ENCODE results near the gene PTPRC. TPM values are rescaled to one million over a fixed set of nuclear protein-coding genes. Genes with fewer than 3 reads are reported as not detected.

PTPRC gene
- total RNA-seq, 2 donors from 2014 or later = 3.3 to 9.9 TPM

- ATAC-seq (no peak), DNase-seq (no peak)
- H3K27me3 ChIP-seq = no peaks in the 10 kb centered on the region
- no peaks in the 10 kb centered on the region for H3K36me3 ChIP-seq (replicated peaks in 1 of 2; ENCODE audit: insufficient read depth in 1 of 2, low read depth in 2 of 2)
- no peak overlapping the region for H3K27ac ChIP-seq
- H3K4me3 ChIP-seq = no peak overlapping the region
- WGBS, 2 donors = 86 to 92% methylated on average over 4 of the region's 4 CpGs
- H3K9me3 ChIP-seq = no peaks in the 10 kb centered on the region
- TF ChIP-seq CTCF (IDR thresholded peaks at IDR 0.05) = no peak
- TF ChIP-seq POLR2A (IDR thresholded peaks at IDR 0.05) = no peak
- intact Hi-C loops (cut with DNase I) = no loop called here
- H3K4me1 ChIP-seq = peaks cover 9% of the 10 kb centered on the region
Measured at GRCh38 chr1:198701766-198702539, 63.1 kb downstream of the PTPRC start.

- WGBS, 2 donors = 92 to 96% methylated on average over 5 of the region's 5 CpGs
- Histone ChIP-seq H3K27ac (no peak overlapping the region), H3K4me3 (no peak overlapping the region), H3K36me3 (replicated peaks in 1 of 2; ENCODE audit: insufficient read depth in 1 of 2, low read depth in 2 of 2) (no peaks in the 10 kb centered on the region), H3K9me3 (no peaks in the 10 kb centered on the region), H3K4me1 (no peaks in the 10 kb centered on the region), H3K27me3 (no peaks in the 10 kb centered on the region)
- TF ChIP-seq POLR2A (IDR thresholded peaks at IDR 0.05) = no peak
- no peak for TF ChIP-seq CTCF (IDR thresholded peaks at IDR 0.05)
- ATAC-seq = no peak
- intact Hi-C loops (cut with DNase I) = no loop called here
- no peak for DNase-seq
Measured at GRCh38 chr1:198708761-198709525, 70.1 kb downstream of the PTPRC start.

- H3K4me1 ChIP-seq = no peaks in the 10 kb centered on the region
- no peaks in the 10 kb centered on the region for H3K9me3 ChIP-seq
- no peaks in the 10 kb centered on the region for H3K36me3 ChIP-seq (replicated peaks in 1 of 2; ENCODE audit: insufficient read depth in 1 of 2, low read depth in 2 of 2)
- intact Hi-C loops (cut with DNase I) = no loop called here
- H3K4me3 ChIP-seq = no peak overlapping the region
- TF ChIP-seq POLR2A (IDR thresholded peaks at IDR 0.05) (no peak), CTCF (IDR thresholded peaks at IDR 0.05) (no peak)
- DNase-seq (no peak), ATAC-seq (no peak)
- H3K27ac ChIP-seq = no peak overlapping the region
- WGBS, 2 donors = 89 to 97% methylated on average over 1 of the region's 1 CpG
- no peaks in the 10 kb centered on the region for H3K27me3 ChIP-seq
Measured at GRCh38 chr1:198711837-198712236, 73.0 kb downstream of the PTPRC start.

GRCh38 chr1:198713081-198713480, 74.2 kb downstream of the PTPRC start:
- intact Hi-C loops (cut with DNase I) = no loop called here
- Histone ChIP-seq H3K4me1 (no peaks in the 10 kb centered on the region), H3K27me3 (no peaks in the 10 kb centered on the region), H3K4me3 (no peak overlapping the region), H3K9me3 (no peaks in the 10 kb centered on the region), H3K27ac (no peak overlapping the region), H3K36me3 (replicated peaks in 1 of 2; ENCODE audit: insufficient read depth in 1 of 2, low read depth in 2 of 2) (no peaks in the 10 kb centered on the region)
- DNase-seq = no peak
- TF ChIP-seq POLR2A (IDR thresholded peaks at IDR 0.05) (no peak), CTCF (IDR thresholded peaks at IDR 0.05) (no peak)
- ATAC-seq = no peak
